Mesenteric fat pad (tissue), 1 donor: Measurements from ENCODE around the gene SSB. TPM values are rescaled to one million over a fixed set of nuclear protein-coding genes. Genes with fewer than 3 reads are reported as not detected.
"Not testable (repeated sequence)": the region's sequence is repeated elsewhere in the genome, so short reads cannot be mapped to it uniquely, and the experiment has no call there.

Experiments used
- DNase-seq: peaks from one replicate; pipeline ENCODE4 v3.0.0-alpha.2; 2020; ENCODE audit warnings: low spot score
- total RNA-seq: library from RNA; stranded (reverse); fragmentation: NEBNext Ultra II Directional; extraction: Animal tissue kit (Norgen Biotek cat#: 25700); gene quantifications from one replicate; pipeline ENCODE4 v1.2.1, GENCODE V29; 2021
- donor health status: DM: yes; HTN: yes; CAD: no.

Gene SSB
- total RNA-seq, 1 donor from 2014 or later: 184 TPM

- DNase-seq: no peak
These were observed 17.2 kb upstream of the SSB start for GRCh38 chr2:169781249-169782013.

- no peak for DNase-seq
These were observed 16.2 kb upstream of the SSB start for GRCh38 chr2:169782513-169782912.

- no peak for DNase-seq
These were observed 8.1 kb upstream of the SSB start for GRCh38 chr2:169790581-169790980.

- DNase-seq: no peak
These were observed 3.5 kb upstream of the SSB start for GRCh38 chr2:169795181-169795580.

GRCh38 chr2:169796441-169796840, 2.2 kb upstream of the SSB start:
- no peak for DNase-seq

DNA sequence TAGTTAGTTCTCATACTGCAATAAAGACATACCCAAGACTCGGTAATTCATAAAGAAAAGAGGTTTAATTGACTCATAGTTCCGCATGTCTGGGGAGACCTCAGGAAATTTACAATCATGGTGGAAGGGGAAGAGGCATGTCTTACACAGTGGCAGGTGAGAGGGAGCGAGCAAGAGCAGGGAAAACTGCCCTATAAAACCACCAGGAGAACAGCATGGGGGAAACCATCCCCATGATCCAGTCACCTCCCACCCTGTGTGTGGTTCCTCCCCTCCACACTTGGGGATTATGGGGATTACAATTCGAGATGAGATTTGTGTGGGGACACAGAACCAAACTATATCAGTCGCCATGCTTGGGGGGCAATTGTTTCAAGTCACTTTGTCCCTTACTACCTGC, 1.1 kb upstream of the SSB start:
- DNase-seq: no peak

DNA sequence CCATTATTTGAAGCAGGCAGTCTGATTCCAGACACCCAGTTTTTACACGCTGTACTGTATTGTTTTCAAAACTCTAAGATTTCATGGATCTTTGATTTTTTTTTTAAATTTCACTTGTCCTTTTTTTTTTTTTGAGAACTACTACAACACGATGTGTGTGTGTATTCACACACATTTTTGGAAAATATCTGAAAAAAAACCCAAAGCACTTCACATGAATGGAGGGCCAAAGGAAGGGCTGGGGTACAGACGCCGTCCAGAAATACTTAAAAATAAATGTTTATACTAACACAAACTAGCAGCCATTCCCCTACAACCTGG, 314 bp upstream of the SSB start:
- DNase-seq: no peak

- DNase-seq: no peak
These were observed 4.8 kb downstream of the SSB start for GRCh38 chr2:169803480-169803879.

- DNase-seq: no peak
These were observed 7.9 kb downstream of the SSB start for GRCh38 chr2:169806586-169806985.

- DNase-seq: no peak
These were observed 9.6 kb downstream of the SSB start for GRCh38 chr2:169808221-169808620.

GRCh38 chr2:169815849-169816248, 17.2 kb downstream of the SSB start:
- no peak for DNase-seq

GRCh38 chr2:169816961-169817360, 18.3 kb downstream of the SSB start:
- DNase-seq: not testable (repeated sequence)

DNA sequence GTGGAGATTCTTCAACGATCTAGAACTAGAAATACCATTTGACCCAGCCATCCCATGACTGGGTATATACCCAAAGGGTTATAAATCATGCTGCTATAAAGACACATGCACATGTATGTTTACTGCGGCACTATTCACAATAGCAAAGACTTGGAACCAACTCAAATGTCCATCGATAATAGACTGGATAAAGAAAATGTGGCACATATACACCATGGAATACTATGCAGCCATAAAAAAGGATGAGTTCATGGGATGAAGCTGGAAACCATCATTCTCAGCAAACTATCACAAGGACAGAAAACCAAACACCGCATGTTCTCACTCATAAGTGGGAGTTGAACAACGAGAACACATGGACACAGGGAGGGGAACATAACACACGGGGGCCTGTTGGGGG, 18.7 kb downstream of the SSB start:
- DNase-seq: not testable (repeated sequence)

- DNase-seq: no peak
These were observed 19.6 kb downstream of the SSB start for GRCh38 chr2:169818241-169818640.

DNA sequence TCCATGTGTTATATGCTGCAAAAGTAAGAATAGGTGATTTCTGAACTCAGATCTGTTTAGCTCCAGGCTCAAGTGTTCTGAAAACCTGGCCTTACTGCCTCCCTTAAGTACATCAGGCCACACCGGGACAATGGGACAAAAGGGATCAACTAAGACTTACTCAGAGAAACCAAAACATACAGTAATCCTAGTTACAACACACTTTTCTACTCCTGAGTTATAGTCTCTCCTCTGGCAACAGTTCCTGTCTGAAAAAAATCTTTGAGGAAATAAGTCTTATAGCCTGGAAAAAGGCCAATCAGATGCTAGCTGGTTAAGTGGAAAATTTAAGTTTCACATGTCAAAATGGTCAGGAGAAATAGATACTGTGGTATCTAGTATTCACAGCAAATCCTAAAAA, 20.4 kb downstream of the SSB start:
- DNase-seq: no peak

DNA sequence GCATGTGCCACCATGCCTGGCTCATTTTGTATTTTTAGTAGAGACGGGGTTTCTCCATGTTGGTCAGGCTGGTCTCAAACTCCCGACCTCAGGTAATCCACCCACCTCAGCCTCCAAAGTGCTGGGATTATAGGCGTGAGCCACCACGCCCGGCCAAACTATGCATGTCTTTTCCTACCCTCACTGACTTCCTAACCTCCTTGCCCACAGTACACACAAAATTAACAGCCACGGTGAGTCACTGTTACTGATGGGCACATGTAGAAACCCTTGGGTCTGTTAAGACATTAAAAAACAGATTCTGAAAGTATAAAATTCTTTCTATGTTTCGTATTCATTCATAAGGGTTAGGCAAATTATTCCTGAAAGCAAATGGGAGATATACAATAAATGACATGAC, 21.4 kb downstream of the SSB start:
- not testable (repeated sequence) for DNase-seq

- no peak for DNase-seq
These were observed 23.4 kb downstream of the SSB start for GRCh38 chr2:169822036-169822435.

DNA sequence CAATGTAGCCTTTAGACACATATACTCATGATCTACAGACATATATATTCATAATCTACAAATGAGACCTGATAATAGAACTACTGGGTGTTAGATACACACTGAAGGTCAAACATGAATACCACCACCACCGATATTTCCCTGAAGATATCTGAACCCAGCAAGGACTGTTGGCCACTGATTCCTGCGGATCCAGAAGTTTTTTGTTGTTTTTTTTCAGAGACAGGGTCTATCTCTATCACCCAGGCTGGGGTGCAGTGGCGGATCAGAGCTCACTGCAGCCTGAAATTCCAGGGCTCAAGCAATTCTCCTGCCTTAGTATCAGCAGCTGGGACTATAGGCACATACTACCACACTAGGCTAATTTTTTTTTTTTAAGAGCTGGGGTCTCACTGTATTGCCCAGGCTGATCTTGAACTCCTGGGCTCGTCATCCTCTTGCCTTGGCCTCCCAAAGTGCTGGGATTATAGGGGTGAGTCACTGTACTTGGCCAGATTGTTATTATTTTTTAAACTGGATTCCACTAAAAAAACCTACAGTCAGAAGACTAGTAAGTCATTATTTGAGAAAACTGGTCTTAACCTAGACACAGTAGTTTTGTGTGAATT, 24.2 kb downstream of the SSB start:
- no peak for DNase-seq

- no peak for DNase-seq
These were observed 25.3 kb downstream of the SSB start for GRCh38 chr2:169823996-169824372.

DNA sequence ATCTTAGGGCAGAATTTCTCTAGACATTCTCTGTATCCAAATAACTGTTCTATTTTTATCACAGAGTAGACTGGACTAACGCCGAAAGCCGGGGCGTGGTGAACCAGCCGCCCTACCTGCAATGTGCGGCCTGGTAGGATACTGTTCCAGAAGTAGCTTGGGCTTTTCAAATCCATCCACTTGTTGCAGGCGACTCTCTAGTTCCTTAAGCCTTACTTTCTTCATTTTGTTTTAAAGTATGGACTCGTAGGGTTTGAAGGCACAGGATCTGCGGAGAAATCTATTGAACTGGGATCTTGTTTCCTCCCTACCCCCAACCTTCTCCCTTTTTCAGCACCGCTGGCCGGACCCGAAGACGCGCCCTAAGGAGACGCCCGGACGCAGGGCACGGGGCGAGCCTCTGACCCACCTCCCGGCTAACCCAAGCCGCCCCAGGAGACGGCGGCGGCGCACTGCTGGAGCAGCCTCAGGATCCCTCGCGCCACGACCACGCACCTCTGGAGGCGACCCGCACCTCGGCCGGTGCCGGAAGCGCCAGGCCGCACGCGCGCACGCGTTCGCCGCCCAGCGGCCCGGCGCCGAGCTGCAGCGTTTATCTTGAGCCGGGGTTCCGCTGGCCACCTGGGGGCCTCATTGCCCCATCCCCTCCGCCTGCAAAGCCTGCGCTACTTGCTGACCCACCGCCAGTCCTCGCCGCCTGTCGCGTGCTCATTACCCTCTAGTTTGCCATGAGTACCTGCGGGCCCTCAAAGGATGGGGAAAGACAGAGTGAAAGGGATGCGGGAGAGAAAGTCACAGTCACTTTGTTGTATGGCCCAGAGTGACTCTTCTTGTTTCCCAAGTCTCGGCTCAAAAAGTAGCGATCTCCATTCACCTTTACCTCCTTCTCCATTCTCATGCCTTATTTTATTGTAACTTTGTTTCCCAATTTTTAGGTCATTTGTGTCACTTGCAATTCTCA, 26.0 kb downstream of the SSB start, which contains the start of gene METTL5:
Gene METTL5 (minus strand): TSS at position 533 of the 961 bp plus-strand sequence. CDS start 308 bp downstream, at position 225.
- peak; percentile 95 for DNase-seq

DNA sequence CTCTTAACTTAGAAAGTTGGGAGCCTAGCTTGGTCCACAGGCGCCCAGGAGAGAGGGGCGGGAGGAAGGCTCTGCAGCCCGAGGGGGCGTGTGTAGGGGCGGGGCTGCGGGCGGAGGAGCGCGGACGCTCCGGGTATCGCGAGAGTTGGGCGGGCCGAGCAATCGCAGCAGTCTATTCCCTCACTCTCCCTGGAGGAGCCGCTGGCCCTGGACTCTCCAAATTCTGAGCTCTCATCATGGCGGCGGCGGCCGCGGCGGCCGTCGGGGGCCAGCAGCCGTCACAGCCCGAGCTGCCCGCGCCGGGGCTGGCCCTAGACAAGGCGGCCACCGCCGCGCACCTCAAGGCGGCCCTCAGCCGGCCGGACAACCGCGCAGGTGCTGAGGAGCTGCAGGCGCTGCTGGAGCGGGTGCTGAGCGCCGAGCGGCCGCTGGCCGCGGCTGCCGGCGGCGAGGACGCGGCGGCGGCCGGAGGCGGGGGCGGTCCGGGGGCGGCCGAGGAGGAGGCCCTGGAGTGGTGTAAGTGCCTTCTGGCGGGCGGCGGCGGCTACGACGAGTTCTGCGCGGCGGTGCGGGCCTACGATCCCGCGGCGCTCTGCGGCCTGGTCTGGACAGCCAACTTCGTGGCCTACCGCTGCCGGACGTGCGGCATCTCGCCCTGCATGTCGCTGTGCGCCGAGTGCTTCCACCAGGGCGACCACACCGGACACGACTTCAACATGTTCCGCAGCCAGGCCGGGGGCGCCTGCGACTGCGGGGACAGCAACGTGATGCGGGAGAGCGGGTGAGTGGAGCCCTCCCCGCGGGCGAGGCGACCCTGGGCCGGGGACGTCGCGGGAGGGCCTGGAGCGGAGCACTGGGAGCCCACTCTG, 28.8 kb downstream of the SSB start, which contains the start of gene UBR3:
Gene UBR3 (plus strand): TSS at position 183 of the 869 bp plus-strand sequence. CDS start 54 bp downstream, at position 237.
- DNase-seq: peak; percentile 96
